H1 (cell line): ENCODE results near the gene PEX14. TPM values are rescaled to one million over a fixed set of nuclear protein-coding genes. Genes with fewer than 3 reads are reported as not detected.
A peak's percentile ranks its signal among the peaks of the same experiment; 100 is the strongest.

Experiments
- CTCF ChIA-PET: fragments of 300-600 bp; sonication (Branson Sonifier 250); formaldehyde crosslinking; loops from one replicate; lab custom pipeline; 2021; ENCODE audit not compliant: partially characterized antibody; lab: Charles Lee
- POLR2A ChIA-PET: fragments of 300-600 bp; sonication (Branson Sonifier 250); formaldehyde crosslinking; loops from one replicate; lab custom pipeline; 2021; ENCODE audit warnings: inconsistent platforms; ENCODE audit not compliant: partially characterized antibody; lab: Charles Lee
- DNase-seq, 2 experiments: peaks; one replicate each; pipeline versions ENCODE4 v3.0.0 to v3.0.0-alpha.2; 2010 to 2022; ENCODE audit warnings: low spot score in 2 of 2, low read depth in 1 of 2, mixed read lengths in 1 of 2
- FAIRE-seq: peaks from 2 replicates; lab custom pipeline; 2011; peaks lifted over from hg19 to GRCh38; lab: Jason Lieb, UNC
- H2AFZ ChIP-seq: 2 replicates; pipeline ENCODE4 v1.8.1; 2012; ENCODE audit warnings: low read length, inconsistent platforms
- H2AK5ac ChIP-seq: 2 replicates; pipeline ENCODE4 v1.6.1; 2013; ENCODE audit warnings: low read depth, low read length
- H2BK120ac ChIP-seq: replicated peaks from 2 replicates; pipeline ENCODE3; 2013; ENCODE audit warnings: low read depth, low read length, inconsistent platforms
- H2BK12ac ChIP-seq: 2 replicates; pipeline ENCODE4 v1.6.1; 2013; ENCODE audit warnings: low read depth, low read length
- H2BK15ac ChIP-seq: 2 replicates; pipeline ENCODE4 v1.6.1; 2013; ENCODE audit warnings: low read length
- H2BK20ac ChIP-seq: 2 replicates; pipeline ENCODE4 v1.6.1; 2013; ENCODE audit warnings: low read length
- H2BK5ac ChIP-seq: 2 replicates; pipeline ENCODE4 v1.6.1; 2013; ENCODE audit warnings: low read depth, low read length
- H3K14ac ChIP-seq: 2 replicates; pipeline ENCODE4 v1.6.1; 2013; ENCODE audit warnings: inconsistent platforms; ENCODE audit not compliant: insufficient read length
- H3K18ac ChIP-seq: 2 replicates; pipeline ENCODE4 v1.6.1; 2013; ENCODE audit warnings: low read length; ENCODE audit errors: extremely low read depth
- H3K23ac ChIP-seq: 2 replicates; pipeline ENCODE4 v1.6.1; 2013; ENCODE audit warnings: inconsistent platforms; ENCODE audit not compliant: insufficient read length
- H3K23me2 ChIP-seq: 2 replicates; pipeline ENCODE4 v1.6.1; 2013; ENCODE audit warnings: low read depth, low read length
- H3K27ac ChIP-seq: 2 replicates; pipeline ENCODE4 v1.6.1; 2011; ENCODE audit warnings: low read depth, low read length, inconsistent platforms
- H3K27me3 ChIP-seq, 4 experiments: replicated peaks in 1 of 4; 1 replicate in 1 of 4; 2 replicates in 3 of 4; pipeline versions ENCODE4 v1.6.1 to v1.8.1; 2011 to 2013; ENCODE audit warnings: low read length in 3 of 4, mild to moderate bottlenecking in 3 of 4, inconsistent platforms in 2 of 4, mixed read lengths in 2 of 4, moderate library complexity in 1 of 4; ENCODE audit not compliant: control insufficient read depth in 3 of 4, insufficient read depth in 3 of 4; ENCODE audit errors: extremely low read depth in 1 of 4
- H3K36me3 ChIP-seq, 4 experiments: 2 replicates each; pipeline versions ENCODE4 v1.6.1 to v1.8.1; 2011 to 2013; ENCODE audit warnings: mild to moderate bottlenecking in 4 of 4, low read length in 3 of 4, moderate library complexity in 2 of 4, control low read depth in 1 of 4, inconsistent platforms in 1 of 4; ENCODE audit not compliant: insufficient read depth in 4 of 4, control insufficient read depth in 2 of 4
- H3K4ac ChIP-seq: replicated peaks from 2 replicates; pipeline ENCODE3; 2013; ENCODE audit warnings: low read length, low read depth, mixed read lengths, inconsistent platforms; ENCODE audit not compliant: insufficient read length
- H3K4me1 ChIP-seq, 4 experiments: replicated peaks in 1 of 4; 1 replicate in 1 of 4; 2 replicates in 3 of 4; pipeline versions ENCODE4 v1.6.1 to v1.8.1; 2011 to 2013; ENCODE audit warnings: low read length in 3 of 4, inconsistent platforms in 2 of 4, mixed read lengths in 1 of 4; ENCODE audit not compliant: insufficient read depth in 4 of 4, control insufficient read depth in 3 of 4
- H3K4me2 ChIP-seq, 2 experiments: 2 replicates each; pipeline versions ENCODE4 v1.6.1 to v1.8.1; 2011 to 2013; ENCODE audit warnings: low read depth in 2 of 2, low read length in 2 of 2, control low read depth in 1 of 2, inconsistent platforms in 1 of 2, mild to moderate bottlenecking in 1 of 2; ENCODE audit not compliant: insufficient read depth in 1 of 2
- H3K4me3 ChIP-seq, 4 experiments: fragments of 200-600, 300-600 bp in 1 of 4; sonication (generic), shearing (Covaris generic), sonication (Bioruptor Twin) in 1 of 4; 2 replicates each; pipeline versions ENCODE4 v1.5.1 to v1.8.1; 2011 to 2016; ENCODE audit warnings: low read length in 4 of 4, low read depth in 3 of 4, control low read depth in 2 of 4, inconsistent platforms in 2 of 4, mild to moderate bottlenecking in 2 of 4, mixed read lengths in 1 of 4, moderate library complexity in 1 of 4; ENCODE audit not compliant: insufficient read depth in 2 of 4; ENCODE audit errors: extremely low read depth in 1 of 4
- H3K56ac ChIP-seq: replicated peaks from 2 replicates; pipeline ENCODE3; 2013; ENCODE audit warnings: low read depth, mild to moderate bottlenecking, mixed read lengths, low read length, inconsistent platforms; ENCODE audit not compliant: insufficient read length
- H3K79me1 ChIP-seq: 2 replicates; pipeline ENCODE4 v1.6.1; 2013; ENCODE audit warnings: low read depth, low read length, control low read depth
- H3K79me2 ChIP-seq, 2 experiments: 2 replicates each; pipeline versions ENCODE4 v1.6.1 to v1.8.1; 2012 to 2013; ENCODE audit warnings: low read length in 2 of 2, mild to moderate bottlenecking in 2 of 2, inconsistent platforms in 1 of 2; ENCODE audit not compliant: insufficient read depth in 2 of 2, control insufficient read depth in 1 of 2
- H3K9ac ChIP-seq, 4 experiments: replicated peaks in 1 of 4; 1 replicate in 1 of 4; 2 replicates in 3 of 4; pipeline versions ENCODE4 v1.6.1 to v1.8.1; 2011 to 2013; ENCODE audit warnings: low read depth in 3 of 4, low read length in 3 of 4, control low read depth in 2 of 4, mild to moderate bottlenecking in 2 of 4, moderate library complexity in 2 of 4, inconsistent platforms in 1 of 4; ENCODE audit errors: extremely low read depth in 1 of 4
- H3K9me3 ChIP-seq, 2 experiments: 2 replicates each; pipeline versions ENCODE4 v1.6.1 to v1.8.1; 2012 to 2013; ENCODE audit warnings: mild to moderate bottlenecking in 2 of 2, moderate library complexity in 2 of 2, control low read depth in 1 of 2, inconsistent platforms in 1 of 2, low read depth in 1 of 2, low read length in 1 of 2, mixed read lengths in 1 of 2; ENCODE audit not compliant: insufficient read depth in 2 of 2
- H4K20me1 ChIP-seq, 2 experiments: replicated peaks in 1 of 2; 2 replicates each; pipeline versions ENCODE3 to v1.8.1; 2011 to 2013; ENCODE audit warnings: inconsistent platforms in 2 of 2, low read length in 2 of 2, mild to moderate bottlenecking in 1 of 2; ENCODE audit not compliant: insufficient read depth in 2 of 2, control insufficient read depth in 1 of 2
- H4K5ac ChIP-seq: 2 replicates; pipeline ENCODE4 v1.6.1; 2013; ENCODE audit warnings: low read length, low read depth, mixed read lengths, inconsistent platforms; ENCODE audit not compliant: insufficient read length
- H4K8ac ChIP-seq: 2 replicates; pipeline ENCODE4 v1.8.0; 2013; ENCODE audit warnings: mild to moderate bottlenecking, moderate library complexity, low read length, inconsistent platforms; ENCODE audit not compliant: insufficient read depth; ENCODE audit errors: extremely low read depth
- H4K91ac ChIP-seq: replicated peaks from 2 replicates; pipeline ENCODE3; 2013; ENCODE audit warnings: low read length, mixed read lengths, inconsistent platforms; ENCODE audit not compliant: insufficient read length
- BACH1 ChIP-seq: IDR thresholded peaks from 2 replicates; pipeline ENCODE4 v1.6.1; 2012; ENCODE audit warnings: low read length, improper control_type of control experiment
- CHD2 ChIP-seq: IDR thresholded peaks from 2 replicates; pipeline ENCODE4 v1.6.1; 2012; ENCODE audit warnings: low read length, improper control_type of control experiment
- HDAC6 ChIP-seq: IDR thresholded peaks from one replicate; pipeline ENCODE4 v1.7.1; 2012; ENCODE audit warnings: low read depth, mild to moderate bottlenecking, inconsistent platforms, low read length, moderate library complexity
- JUN ChIP-seq: IDR thresholded peaks from 2 replicates; pipeline ENCODE4 v1.6.1; 2011; ENCODE audit warnings: low read depth, mild to moderate bottlenecking, improper control_type of control experiment, low read length
- JUND ChIP-seq: IDR thresholded peaks from 2 replicates; pipeline ENCODE4 v1.6.1; 2011; ENCODE audit warnings: mild to moderate bottlenecking, improper control_type of control experiment, low read length
- KDM1A ChIP-seq: fragments of 200-600, 300-600 bp; sonication (generic); IDR thresholded peaks from 2 replicates; pipeline ENCODE4 v1.7.1; 2016; ENCODE audit warnings: mild to moderate bottlenecking, low read length, borderline replicate concordance
- KDM5A ChIP-seq: fragments of 200-600 bp; IDR thresholded peaks from 2 replicates; pipeline ENCODE4 v1.7.1; 2012; ENCODE audit warnings: mild to moderate bottlenecking, low read length, inconsistent platforms, mixed read lengths
- NRF1 ChIP-seq: IDR thresholded peaks from 2 replicates; pipeline ENCODE4 v1.6.1; 2011; ENCODE audit warnings: mild to moderate bottlenecking, low read depth, low read length, improper control_type of control experiment
- POLR2A ChIP-seq, 2 experiments: IDR thresholded peaks; 1 replicate in 1 of 2; 2 replicates in 1 of 2; pipeline ENCODE4 v1.6.1; 2011; ENCODE audit warnings: low read depth in 2 of 2, low read length in 2 of 2, mild to moderate bottlenecking in 2 of 2; ENCODE audit errors: control extremely low read depth in 1 of 2
- POLR2AphosphoS5 ChIP-seq: IDR thresholded peaks from 2 replicates; pipeline ENCODE4 v1.6.1; 2011; ENCODE audit warnings: low read depth, low read length
- SP1 ChIP-seq: IDR thresholded peaks from 2 replicates; pipeline ENCODE4 v1.6.1; 2011; ENCODE audit warnings: low read depth, low read length
- SP2 ChIP-seq: IDR thresholded peaks from 2 replicates; pipeline ENCODE4 v1.6.1; 2012; ENCODE audit warnings: mild to moderate bottlenecking, low read length, inconsistent platforms
- ZNF274 ChIP-seq: IDR thresholded peaks from 2 replicates; pipeline ENCODE4 v1.7.0; 2012; ENCODE audit warnings: low read length, borderline replicate concordance; ENCODE audit errors: extremely low read depth
- WGBS, 2 experiments: shearing (Covaris generic) in 1 of 2; methylation state at CpG; one replicate each; pipeline versions ENCODE4 v1.1.6 to v1.1.7; 2013 to 2015; ENCODE audit warnings: low lambda C conversion rate in 2 of 2, mixed read lengths in 2 of 2, inconsistent platforms in 1 of 2, low coverage in 1 of 2, missing lambda C conversion rate in 1 of 2; ENCODE audit not compliant: insufficient replicate concordance in 2 of 2, insufficient coverage in 1 of 2, insufficient read length in 1 of 2; ENCODE audit errors: extremely low coverage in 1 of 2, missing lambda C conversion rate in 1 of 2; 5-methylcytosine and 5-hydroxymethylcytosine counted together
- polyA plus RNA-seq, 7 experiments: library from polyadenylated mRNA; depleted of rRNA in 3 of 7; stranded (reverse) in 5 of 7; unstranded in 2 of 7; fragments of >200 nt in 5 of 7; fragments of 200-250 nt in 2 of 7; gene quantifications; 1 replicate in 5 of 7; 2 replicates in 1 of 7; 4 replicates in 1 of 7; pipeline versions ENCODE4 v1.2.1 to v1.2.3, GENCODE V29; 2011 to 2013; ENCODE audit warnings: missing spikeins in 2 of 7, mixed read lengths in 2 of 7
- total RNA-seq: library from RNA; stranded (reverse); fragmentation: NEBNext Ultra II Directional; extraction: Animal tissue kit (Norgen Biotek cat#: 25700); gene quantifications from 2 replicates; pipeline ENCODE4 v1.2.1, GENCODE V29; 2021

PEX14 gene
- total and polyA plus RNA-seq, 2 of the 8 experiments (the other 6 are each of a cell fraction or from before 2014, with no cell fraction given) = 13.0 to 19.8 TPM

DNA sequence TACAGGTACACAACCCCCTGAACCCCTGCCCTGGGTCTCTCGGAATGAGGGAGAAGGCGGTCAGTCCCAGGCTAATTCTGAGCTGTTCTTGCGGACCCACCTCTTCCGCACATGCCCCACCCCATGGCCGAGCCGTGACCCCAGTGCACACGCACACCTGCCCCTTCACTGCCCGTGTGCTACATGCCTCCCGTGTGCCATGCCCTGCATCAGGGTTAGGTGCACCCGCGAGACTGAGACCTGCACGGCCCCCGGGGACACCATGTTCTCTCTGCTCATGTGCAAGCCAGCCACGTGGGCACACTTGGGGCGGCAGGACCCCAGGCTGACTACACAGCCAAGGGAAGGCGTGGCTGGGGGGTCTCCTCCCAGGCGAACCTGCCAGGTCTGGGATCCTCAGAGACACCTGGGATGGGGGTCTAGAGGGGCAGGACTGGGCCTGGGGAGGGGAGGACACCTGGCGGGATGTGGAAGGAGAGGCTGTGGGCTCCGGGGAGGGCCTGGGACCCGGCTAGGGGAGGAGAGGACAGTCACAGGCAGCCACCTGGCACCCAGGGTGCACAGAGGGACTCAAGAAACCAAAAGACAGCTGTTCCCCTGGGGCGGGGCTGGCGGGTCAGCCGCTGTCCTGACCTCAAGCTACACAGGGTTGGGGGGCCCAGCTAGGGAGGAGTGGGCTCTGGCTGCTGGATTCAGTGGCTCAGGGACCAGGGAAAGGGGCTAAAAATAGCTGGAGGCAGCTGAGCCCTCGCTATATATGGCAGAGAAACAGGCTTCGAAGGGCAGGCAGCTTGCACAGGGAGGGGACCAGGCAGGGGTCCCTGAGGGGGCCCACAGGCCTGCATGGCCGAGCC is 188.3 kb downstream of the PEX14 start:
- Histone ChIP-seq H3K9ac (no peak overlapping the region), H3K56ac (no peak overlapping the region), H3K4me2 (no peak overlapping the region), H3K4ac (no peak overlapping the region), H3K27me3 (peaks cover 0 to 2% (median 0%) of the 10 kb centered on the region in 4 experiments; a peak in 1 of 7 replicates), H4K91ac (no peak overlapping the region), H2BK20ac (no peak overlapping the region), H3K14ac (no peak overlapping the region), H2BK5ac (peak overlapping the region; percentile 54; the same call in 1 of the 2 replicates), H4K5ac (no peak overlapping the region), H2AFZ (no peak overlapping the region), H3K4me3 (no peak overlapping the region), H3K36me3 (peaks cover 0 to 3% (median 1%) of the 10 kb centered on the region in 4 experiments; a peak in 5 of 8 replicates), H3K23me2 (peaks cover 12% of the 10 kb centered on the region), H2AK5ac (peak overlapping the region; percentile 84; the same call in 1 of the 2 replicates), H2BK15ac (peak overlapping the region; percentile 31; the same call in 1 of the 2 replicates), H4K20me1 (peaks cover 1 to 12% of the 10 kb centered on the region in 2 experiments), H2BK12ac (no peak overlapping the region), H3K23ac (no peak overlapping the region), H3K18ac (no peak overlapping the region; the same call in 1 of the 2 replicates), H3K79me2 (no peaks in the 10 kb centered on the region), H3K79me1 (no peaks in the 10 kb centered on the region; the same call in none of the 2 replicates), H3K27ac (no peak overlapping the region), H3K9me3 (no peaks in the 10 kb centered on the region), H4K8ac (peak overlapping the region; percentile 81; the same call in 1 of the 2 replicates), H3K4me1 (peaks cover 0 to 17% (median 11%) of the 10 kb centered on the region in 4 experiments; a peak in 5 of 7 replicates), H2BK120ac (no peak overlapping the region)
- ChIA-PET CTCF (interaction anchor here (0.5 to 1.4 kb wide), 5 partner anchors 14 to 207 kb away, joined by 3 to 4 read pairs (median 3); no protein-coding TSS in a partner anchor), POLR2A (interaction anchor here (1.0 to 1.5 kb wide), 3 partner anchors 12 to 42 kb away, joined by 3 to 5 read pairs (median 3); no protein-coding TSS in a partner anchor)
- WGBS, 2 experiments = 91% methylated on average over 19 of the region's 26 CpGs; no CpG with 5 or more reads in 1 of the 2 experiments
- FAIRE-seq (no peak), DNase-seq (no peak)
- TF ChIP-seq CHD2 (no peak), JUN (no peak), NRF1 (no peak), JUND (no peak), SP2 (no peak), BACH1 (no peak), POLR2AphosphoS5 (no peak), SP1 (no peak), KDM1A (no peak), HDAC6 (no peak), POLR2A (IDR thresholded peaks at IDR 0.05; ENCODE audit: control extremely low read depth in 1 of 2, low read depth in 2 of 2, low read length in 2 of 2) (no peak), KDM5A (no peak), ZNF274 (no peak)
